Measurements from ENCODE around the gene AURKAIP1.

GRCh38 chr1:1374929-1375662 lies at the start of gene AURKAIP1:
- TF ChIP-seq EZH2phosphoT487 (IDR thresholded peaks at IDR 0.05; ENCODE audit: borderline replicate concordance, low read depth) (no peak), ZBTB33 (IDR thresholded peaks at IDR 0.05; ENCODE audit: borderline replicate concordance, low read depth) (peak; percentile 98), CTCF (IDR thresholded peaks at IDR 0.05) (peak; percentile 28), RCOR1 (IDR thresholded peaks at IDR 0.05; ENCODE audit: low read length) (peak; percentile 49), RFX5 (IDR thresholded peaks at IDR 0.05; ENCODE audit: low read length) (no peak), NFIC (IDR thresholded peaks at IDR 0.05; ENCODE audit: borderline replicate concordance) (peak; percentile 31; the same call in 1 of the 2 replicates)
